Measurements from ENCODE around the gene POLR1G.

DNA sequence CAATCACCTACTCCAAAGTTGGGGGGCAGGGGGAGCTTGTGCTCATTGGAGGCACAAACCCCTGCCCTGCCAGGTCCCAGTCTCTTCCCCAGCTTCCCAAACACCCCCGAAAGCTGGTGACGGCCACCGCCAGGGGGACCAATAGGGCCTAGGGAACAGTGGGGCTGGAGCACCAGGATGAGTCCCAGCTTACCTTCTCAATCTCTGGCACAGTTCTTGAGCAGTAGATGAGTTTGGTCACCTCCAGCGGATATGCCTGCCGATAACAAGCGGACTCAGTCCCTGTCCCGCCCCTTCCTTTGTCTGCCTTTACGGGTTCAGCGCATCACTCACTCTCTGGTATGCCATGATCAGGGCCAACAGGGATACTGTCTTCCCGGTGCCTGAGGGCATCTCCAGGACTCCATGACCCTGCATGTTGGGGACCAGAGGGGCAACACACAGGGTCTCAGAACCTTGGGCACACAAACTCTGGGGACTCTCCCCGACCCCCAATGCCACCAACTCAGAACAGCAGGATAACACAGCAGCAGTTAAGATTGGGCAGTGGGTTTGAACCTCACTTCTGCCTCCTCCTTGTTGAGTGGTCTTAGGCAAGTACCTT, 37.6 kb upstream of the POLR1G start:
- TF ChIP-seq CTCF (IDR thresholded peaks at IDR 0.05) (no peak), EP300 (IDR thresholded peaks at IDR 0.05) (no peak)

Measured in suprapubic skin (tissue), 3 donors.